HepG2 (cell line): ENCODE results near the gene SLC6A12. TPM values are rescaled to one million over a fixed set of nuclear protein-coding genes. Genes with fewer than 3 reads are reported as not detected.

Experiments used
- ATAC-seq: fragments of 200-7000 bp; cut with Tn5 transposase; 3 replicates; pipeline ENCODE4 v1.9.1; 2020; ENCODE audit warnings: mild to moderate bottlenecking, moderate library complexity
- BruUV-seq: library from RNA; stranded (reverse); fragments of 400-500 nt; replicated peaks from 2 replicates; lab custom pipeline; 2021; lab: Mats Ljungman, UMichigan
- CTCF ChIA-PET: fragments of 300-600 bp; formaldehyde crosslinking; extraction: SDS; loops from one replicate; lab custom pipeline; 2021; ENCODE audit warnings: low total read pairs, inconsistent platforms, low intra/inter-chr PET ratio; lab: Yijun Ruan, JAX
- POLR2A ChIA-PET: fragments of 350-600 bp; sonication (Branson Sonifier 250); formaldehyde crosslinking; loops from one replicate; lab custom pipeline; 2020; ENCODE audit warnings: antibody characterized with exemption, inconsistent platforms; lab: Yijun Ruan, JAX
- DNase-seq: peaks from one replicate; pipeline ENCODE4 v3.0.0-alpha.2; 2015; ENCODE audit warnings: low spot score
- FAIRE-seq: peaks from 3 replicates; lab custom pipeline; 2011; peaks lifted over from hg19 to GRCh38; lab: Jason Lieb, UNC
- H2AFZ ChIP-seq: one replicate; pipeline ENCODE4 v1.6.1; 2011; ENCODE audit warnings: low read length, inconsistent platforms
- H3K27ac ChIP-seq: fragments of 300-600 bp; 3 replicates; pipeline ENCODE4 v1.8.0; 2011; ENCODE audit warnings: mixed run types, mild to moderate bottlenecking, mixed read lengths, low read length, inconsistent platforms; ENCODE audit not compliant: insufficient read depth; ENCODE audit errors: extremely low read length
- H3K27me3 ChIP-seq, 2 experiments: fragments of 200-600 bp in 1 of 2; 2 replicates in 1 of 2; 3 replicates in 1 of 2; pipeline versions ENCODE4 v1.6.0 to v1.8.0; 2011; ENCODE audit warnings: low read length in 2 of 2, mild to moderate bottlenecking in 2 of 2, moderate library complexity in 2 of 2, inconsistent platforms in 1 of 2; ENCODE audit not compliant: insufficient read depth in 2 of 2, control insufficient read depth in 1 of 2
- H3K36me3 ChIP-seq, 2 experiments: fragments of 200-600 bp in 1 of 2; replicated peaks in 1 of 2; 2 replicates in 1 of 2; 3 replicates in 1 of 2; pipeline versions ENCODE4 v1.5.1 to v1.8.0; 2011; ENCODE audit warnings: low read length in 2 of 2, inconsistent platforms in 1 of 2; ENCODE audit not compliant: insufficient read depth in 2 of 2, control insufficient read depth in 1 of 2
- H3K4me1 ChIP-seq: 2 replicates; pipeline ENCODE4 v1.5.1; 2012; ENCODE audit warnings: low read length, inconsistent platforms; ENCODE audit not compliant: insufficient read depth
- H3K4me2 ChIP-seq: 2 replicates; pipeline ENCODE4 v1.6.0; 2011; ENCODE audit warnings: low read depth, low read length, inconsistent platforms
- H3K4me3 ChIP-seq, 3 experiments: fragments of 200-600 bp in 1 of 3; sonication (generic), shearing (Covaris generic) in 1 of 3; replicated peaks in 1 of 3; 2 replicates each; pipeline ENCODE4 v1.5.1; 2011 to 2016; ENCODE audit warnings: low read length in 3 of 3, inconsistent platforms in 2 of 3, low read depth in 2 of 3, mild to moderate bottlenecking in 2 of 3, control low read depth in 1 of 3, mixed read lengths in 1 of 3; ENCODE audit not compliant: insufficient read depth in 1 of 3
- H3K79me2 ChIP-seq: one replicate; pipeline ENCODE4 v1.6.1; 2011; ENCODE audit warnings: low read length, inconsistent platforms; ENCODE audit not compliant: insufficient read depth
- H3K9ac ChIP-seq: 2 replicates; pipeline ENCODE4 v1.6.0; 2011; ENCODE audit warnings: mild to moderate bottlenecking, low read depth, low read length, inconsistent platforms; ENCODE audit not compliant: insufficient read depth
- H3K9me3 ChIP-seq: 2 replicates; pipeline ENCODE4 v1.5.1; 2012; ENCODE audit warnings: mild to moderate bottlenecking, low read length
- H4K20me1 ChIP-seq: 2 replicates; pipeline ENCODE4 v1.6.0; 2011; ENCODE audit warnings: inconsistent platforms, mild to moderate bottlenecking, low read length, moderate library complexity; ENCODE audit not compliant: insufficient read depth
- IRF9 ChIP-seq: sonication (generic); formaldehyde crosslinking; IDR thresholded peaks from 2 replicates; pipeline ENCODE4 v1.8.0; 2022; ENCODE audit warnings: missing genetic modification reagents, mild to moderate bottlenecking, borderline replicate concordance
- LCORL ChIP-seq, 2 experiments: fragments of 450-650 bp in 1 of 2; sonication (generic) in 1 of 2; formaldehyde crosslinking in 1 of 2; IDR thresholded peaks; 2 replicates each; pipeline versions ENCODE4 v1.5.0 to v1.6.1; 2017 to 2020; ENCODE audit warnings: antibody characterized with exemption in 1 of 2, missing genetic modification reagents in 1 of 2
- NCOA2 ChIP-seq: sonication (generic); formaldehyde crosslinking; IDR thresholded peaks from 2 replicates; pipeline ENCODE4 v1.8.0; 2022; ENCODE audit warnings: inconsistent platforms
- SOX13 ChIP-seq, 3 experiments: fragments of 450-650 bp in 1 of 3; sonication (generic) in 1 of 3; formaldehyde crosslinking in 1 of 3; IDR thresholded peaks in 2 of 3; conservative IDR thresholded peaks in 1 of 3; 2 replicates each; pipeline versions ENCODE4 v1.5.0 to v1.6.1; 2016 to 2020; ENCODE audit warnings: antibody characterized with exemption in 1 of 3, mild to moderate bottlenecking in 1 of 3, missing compliant biosample characterization in 1 of 3, missing genetic modification reagents in 1 of 3, moderate library complexity in 1 of 3
- SPEN ChIP-seq: sonication (generic); formaldehyde crosslinking; IDR thresholded peaks from 2 replicates; pipeline ENCODE4 v1.5.1; 2020; ENCODE audit warnings: low read depth, mild to moderate bottlenecking, missing genetic modification reagents
- ZGPAT ChIP-seq: IDR thresholded peaks from 2 replicates; pipeline ENCODE4 v1.6.1; 2016; ENCODE audit warnings: mild to moderate bottlenecking
- WGBS: methylation state at CpG from one replicate; pipeline ENCODE4 v1.1.6; 2017; ENCODE audit warnings: low lambda C conversion rate; 5-methylcytosine and 5-hydroxymethylcytosine counted together
- in situ Hi-C: cut with HindIII; loops from 2 replicates; pipeline ENCODE4 v1.10.0; 2017; ENCODE audit warnings: low pct_unique_long_range_greater_than_20kb; ENCODE audit not compliant: extremely low pct_ligation_motif_present
- intact Hi-C: fragments of 100-400 bp; cut with micrococcal nuclease; formaldehyde crosslinking; loops from one replicate; pipeline ENCODE4 v1.10.0; 2022; ENCODE audit not compliant: unreplicated experiment
- polyA plus RNA-seq, 8 experiments: library from polyadenylated mRNA; depleted of rRNA in 3 of 8; stranded (reverse) in 7 of 8; unstranded in 1 of 8; fragments of >200 nt; fragmentation: Illumina TruSeq in 4 of 8; extraction: Trizol in 4 of 8; gene quantifications; 2 replicates each; pipeline versions ENCODE4 v1.2.1 to v1.2.3, GENCODE V29; 2011 to 2016; ENCODE audit warnings: low read depth in 4 of 8, missing spikeins in 1 of 8, mixed read lengths in 1 of 8; ENCODE audit not compliant: insufficient read depth in 1 of 8
- total RNA-seq, 5 experiments: library from RNA; depleted of rRNA; stranded (reverse); fragments of >200 nt; fragmentation: Illumina TruSeq; extraction: Trizol; gene quantifications; 2 replicates each; pipeline ENCODE4 v1.2.3, GENCODE V29; 2016; ENCODE audit warnings: low read depth in 1 of 5
- TF ChIP-seq, protein P1 (sequence below): sonication (generic); formaldehyde crosslinking; IDR thresholded peaks from 2 replicates; pipeline ENCODE4 v1.4.0; 2020; ENCODE audit warnings: missing genetic modification reagents

SLC6A12 gene
- total and polyA plus RNA-seq, 2 of the 13 experiments (the other 11 are each of a cell fraction or from before 2014, with no cell fraction given): 3.7 to 18.8 TPM

DNA sequence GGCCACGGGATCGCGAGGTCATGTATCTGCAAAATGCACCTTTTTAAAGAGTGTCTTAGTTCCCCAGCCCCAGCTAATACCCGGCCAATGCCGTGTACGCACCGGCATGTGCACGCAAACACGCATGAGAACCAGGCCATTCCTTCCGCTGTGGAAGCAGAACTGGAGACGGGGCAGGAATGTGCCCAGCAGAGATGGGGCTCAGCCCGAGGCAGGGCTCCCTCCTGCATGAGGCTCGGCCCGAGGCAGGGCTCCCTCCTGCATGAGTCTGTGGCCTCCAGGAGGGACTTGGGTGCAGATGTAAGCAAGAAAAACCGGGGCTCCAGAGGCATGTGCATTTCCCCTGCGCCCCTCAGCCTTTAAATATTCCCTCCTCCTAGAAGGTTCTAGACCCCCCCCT, 38.2 kb downstream of the SLC6A12 start:
- in situ Hi-C loops: no loop called here
- Histone ChIP-seq H3K27me3 (peaks cover 10 to 66% of the 10 kb centered on the region in 2 experiments; a peak in 4 of 5 replicates), H3K27ac (no peak overlapping the region), H4K20me1 (no peaks in the 10 kb centered on the region), H3K4me3 (peak overlapping the region in 1 of 3 experiments; percentile 52; a peak in 1 of 6 replicates), H3K9ac (no peak overlapping the region), H3K79me2 (no peaks in the 10 kb centered on the region), H3K9me3 (no peaks in the 10 kb centered on the region), H3K4me1 (peaks cover 51% of the 10 kb centered on the region), H3K4me2 (peak overlapping the region; percentile 67), H3K36me3 (no peaks in the 10 kb centered on the region), H2AFZ (no peak overlapping the region)
- intact Hi-C loops: loop anchor here (5.0 kb wide), 1 partner anchor 37 kb away; the partner anchor contains the start of gene SLC6A12
- ChIA-PET CTCF (no interaction called here), POLR2A (no interaction called here)
- BruUV-seq: no TSS peak
- DNase-seq (no peak), ATAC-seq (peak; percentile 8; the same call in 2 of the 3 replicates), FAIRE-seq (no peak)
- TF ChIP-seq, protein P1, sequence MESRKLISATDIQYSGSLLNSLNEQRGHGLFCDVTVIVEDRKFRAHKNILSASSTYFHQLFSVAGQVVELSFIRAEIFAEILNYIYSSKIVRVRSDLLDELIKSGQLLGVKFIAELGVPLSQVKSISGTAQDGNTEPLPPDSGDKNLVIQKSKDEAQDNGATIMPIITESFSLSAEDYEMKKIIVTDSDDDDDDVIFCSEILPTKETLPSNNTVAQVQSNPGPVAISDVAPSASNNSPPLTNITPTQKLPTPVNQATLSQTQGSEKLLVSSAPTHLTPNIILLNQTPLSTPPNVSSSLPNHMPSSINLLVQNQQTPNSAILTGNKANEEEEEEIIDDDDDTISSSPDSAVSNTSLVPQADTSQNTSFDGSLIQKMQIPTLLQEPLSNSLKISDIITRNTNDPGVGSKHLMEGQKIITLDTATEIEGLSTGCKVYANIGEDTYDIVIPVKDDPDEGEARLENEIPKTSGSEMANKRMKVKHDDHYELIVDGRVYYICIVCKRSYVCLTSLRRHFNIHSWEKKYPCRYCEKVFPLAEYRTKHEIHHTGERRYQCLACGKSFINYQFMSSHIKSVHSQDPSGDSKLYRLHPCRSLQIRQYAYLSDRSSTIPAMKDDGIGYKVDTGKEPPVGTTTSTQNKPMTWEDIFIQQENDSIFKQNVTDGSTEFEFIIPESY (CRISPR knock-in tag): no peak
- TF ChIP-seq LCORL (IDR thresholded peaks at IDR 0.05) (no peak), LCORL (CRISPR knock-in tag; IDR thresholded peaks at IDR 0.05) (no peak), IRF9 (CRISPR knock-in tag) (no peak), ZGPAT (CRISPR knock-in tag) (no peak), SOX13 (IDR thresholded peaks at IDR 0.05) (no peak), SOX13 (CRISPR knock-in tag; conservative IDR thresholded peaks at IDR 0.05 in 1 of 2, IDR thresholded peaks at IDR 0.05 in 1 of 2) (no peak), NCOA2 (CRISPR knock-in tag) (no peak), SPEN (CRISPR knock-in tag) (0 out of 2 replicates have a peak, but pooled peaks have one; percentile 6)
- WGBS: no CpG with 5 or more reads among the region's 16 CpGs
